A673 (cell line): ENCODE results near the gene EPB41L3.
"Not testable (repeated sequence)": the region's sequence is repeated elsewhere in the genome, so short reads cannot be mapped to it uniquely, and the experiment has no call there.

ENCODE experiments used
- EZH2 ChIP-seq: fragments of 200-600 bp; sonication (generic); IDR thresholded peaks from 2 replicates; pipeline ENCODE4 v1.6.1; 2017; ENCODE audit warnings: borderline replicate concordance, low read depth, mild to moderate bottlenecking, mixed read lengths, antibody characterized with exemption, low read length; ENCODE audit not compliant: poor library complexity, severe bottlenecking
- TF ChIP-seq, protein P1 (sequence below): fragments of 300-800, 200-600 bp; sonication (generic); conservative IDR thresholded peaks from 2 replicates; pipeline ENCODE4 v1.5.1; 2017; ENCODE audit warnings: low read depth, mild to moderate bottlenecking, antibody characterized with exemption, low read length, moderate library complexity, mixed read lengths

DNA sequence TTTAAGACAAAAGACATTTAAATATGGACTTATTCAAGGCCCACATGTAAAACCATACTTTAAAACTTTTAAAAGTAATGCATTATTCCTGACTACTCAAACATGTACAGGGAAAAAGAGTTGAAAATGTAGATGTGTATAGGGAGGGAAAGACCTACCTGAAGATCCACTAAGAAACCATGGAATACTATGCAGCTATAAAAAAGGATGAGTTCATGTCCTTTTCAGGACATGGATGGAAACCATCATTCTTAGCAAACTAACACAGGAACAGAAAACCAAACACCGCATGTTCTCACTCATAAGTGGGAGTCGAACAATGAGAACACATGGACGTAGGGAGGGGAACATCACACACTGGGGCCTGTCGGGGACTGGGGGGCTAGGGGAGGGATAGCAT lies 55.8 kb downstream of the EPB41L3 start:
- TF ChIP-seq, protein P1, sequence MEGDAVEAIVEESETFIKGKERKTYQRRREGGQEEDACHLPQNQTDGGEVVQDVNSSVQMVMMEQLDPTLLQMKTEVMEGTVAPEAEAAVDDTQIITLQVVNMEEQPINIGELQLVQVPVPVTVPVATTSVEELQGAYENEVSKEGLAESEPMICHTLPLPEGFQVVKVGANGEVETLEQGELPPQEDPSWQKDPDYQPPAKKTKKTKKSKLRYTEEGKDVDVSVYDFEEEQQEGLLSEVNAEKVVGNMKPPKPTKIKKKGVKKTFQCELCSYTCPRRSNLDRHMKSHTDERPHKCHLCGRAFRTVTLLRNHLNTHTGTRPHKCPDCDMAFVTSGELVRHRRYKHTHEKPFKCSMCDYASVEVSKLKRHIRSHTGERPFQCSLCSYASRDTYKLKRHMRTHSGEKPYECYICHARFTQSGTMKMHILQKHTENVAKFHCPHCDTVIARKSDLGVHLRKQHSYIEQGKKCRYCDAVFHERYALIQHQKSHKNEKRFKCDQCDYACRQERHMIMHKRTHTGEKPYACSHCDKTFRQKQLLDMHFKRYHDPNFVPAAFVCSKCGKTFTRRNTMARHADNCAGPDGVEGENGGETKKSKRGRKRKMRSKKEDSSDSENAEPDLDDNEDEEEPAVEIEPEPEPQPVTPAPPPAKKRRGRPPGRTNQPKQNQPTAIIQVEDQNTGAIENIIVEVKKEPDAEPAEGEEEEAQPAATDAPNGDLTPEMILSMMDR: not testable (repeated sequence)
- TF ChIP-seq EZH2: not testable (repeated sequence)
